ENCODE measurements around the gene PAXX.

PAXX gene

GRCh38 chr9:136985027-136985602, 7.1 kb upstream of the PAXX start:
- H3K4me1 ChIP-seq (ENCODE audit: control insufficient read depth, insufficient read depth, low read depth, low read length), result peaks cover 16% of the 10 kb centered on the region
- peak overlapping the region in 1 of 2 experiments; percentile 56 for H3K23ac ChIP-seq (ENCODE audit: low read length in 2 of 2)
- no peak overlapping the region for H2AFZ ChIP-seq (ENCODE audit: low read depth, low read length)
- WGBS, result 14% methylated on average over 44 of the region's 48 CpGs
- H3K9me3 ChIP-seq (ENCODE audit: control insufficient read depth, low read length), result no peaks in the 10 kb centered on the region
- no peak overlapping the region for H2BK15ac ChIP-seq (ENCODE audit: low read depth, poor library complexity, severe bottlenecking)
- no peak overlapping the region for H3K4me3 ChIP-seq (ENCODE audit: insufficient read depth in 1 of 2, low read depth in 1 of 2, low read length in 2 of 2)
- no peaks in the 10 kb centered on the region for H3K79me1 ChIP-seq (replicated peaks; ENCODE audit: low read length, poor library complexity, severe bottlenecking)
- no peak overlapping the region for H3K18ac ChIP-seq (ENCODE audit: low read depth in 1 of 2, low read length in 2 of 2)
- H2BK5ac ChIP-seq (ENCODE audit: low read depth, low read length, poor library complexity, severe bottlenecking), result no peak overlapping the region
- H3K27me3 ChIP-seq (ENCODE audit: control insufficient read depth in 1 of 2, insufficient read depth in 1 of 2, low read length in 2 of 2), result peaks cover 37 to 40% of the 10 kb centered on the region in 2 experiments
- no peak overlapping the region for H3K4ac ChIP-seq (ENCODE audit: low read depth in 1 of 2, low read length in 2 of 2)
- H2BK12ac ChIP-seq (ENCODE audit: low read length in 2 of 2), result no peak overlapping the region
- H4K91ac ChIP-seq (ENCODE audit: low read length), result no peak overlapping the region
- no peak overlapping the region for H4K8ac ChIP-seq (ENCODE audit: low read length)
- H2AK5ac ChIP-seq (ENCODE audit: low read length, severe bottlenecking), result no peak overlapping the region
- peak overlapping the region in 1 of 2 experiments; percentile 69 for H3K14ac ChIP-seq (ENCODE audit: low read length in 2 of 2)
- H3K27ac ChIP-seq (ENCODE audit: low read length, poor library complexity, severe bottlenecking), result no peak overlapping the region
- H3K4me2 ChIP-seq (ENCODE audit: low read length, poor library complexity, severe bottlenecking), result peak overlapping the region; percentile 26
- H3K36me3 ChIP-seq (ENCODE audit: control insufficient read depth in 1 of 2, insufficient read depth in 2 of 2, low read depth in 1 of 2, low read length in 2 of 2), result no peaks in the 10 kb centered on the region
- no peak for DNase-seq
- no peak overlapping the region for H3K9ac ChIP-seq (ENCODE audit: low read length)
- H2BK120ac ChIP-seq (ENCODE audit: low read depth, low read length), result no peak overlapping the region

- Histone ChIP-seq H3K14ac (ENCODE audit: low read length in 2 of 2) (no peak overlapping the region), H4K91ac (ENCODE audit: low read length) (no peak overlapping the region), H3K9ac (ENCODE audit: low read length) (no peak overlapping the region), H3K27ac (ENCODE audit: low read length, poor library complexity, severe bottlenecking) (no peak overlapping the region), H3K79me1 (replicated peaks; ENCODE audit: low read length, poor library complexity, severe bottlenecking) (no peaks in the 10 kb centered on the region), H2AFZ (ENCODE audit: low read depth, low read length) (no peak overlapping the region), H3K18ac (ENCODE audit: low read depth in 1 of 2, low read length in 2 of 2) (no peak overlapping the region), H3K23ac (ENCODE audit: low read length in 2 of 2) (no peak overlapping the region), H3K4ac (ENCODE audit: low read depth in 1 of 2, low read length in 2 of 2) (no peak overlapping the region), H3K36me3 (ENCODE audit: control insufficient read depth in 1 of 2, insufficient read depth in 2 of 2, low read depth in 1 of 2, low read length in 2 of 2) (no peaks in the 10 kb centered on the region), H3K9me3 (ENCODE audit: control insufficient read depth, low read length) (no peaks in the 10 kb centered on the region), H2BK5ac (ENCODE audit: low read depth, low read length, poor library complexity, severe bottlenecking) (no peak overlapping the region), H4K8ac (ENCODE audit: low read length) (no peak overlapping the region), H3K4me2 (ENCODE audit: low read length, poor library complexity, severe bottlenecking) (no peak overlapping the region), H2BK15ac (ENCODE audit: low read depth, poor library complexity, severe bottlenecking) (no peak overlapping the region), H3K27me3 (ENCODE audit: control insufficient read depth in 1 of 2, insufficient read depth in 1 of 2, low read length in 2 of 2) (peaks cover 37 to 40% of the 10 kb centered on the region in 2 experiments), H2AK5ac (ENCODE audit: low read length, severe bottlenecking) (no peak overlapping the region), H3K4me3 (ENCODE audit: insufficient read depth in 1 of 2, low read depth in 1 of 2, low read length in 2 of 2) (no peak overlapping the region), H2BK12ac (ENCODE audit: low read length in 2 of 2) (no peak overlapping the region), H2BK120ac (ENCODE audit: low read depth, low read length) (no peak overlapping the region), H3K4me1 (ENCODE audit: control insufficient read depth, insufficient read depth, low read depth, low read length) (peaks cover 16% of the 10 kb centered on the region)
- DNase-seq, result no peak
- WGBS, result 22% methylated on average over 30 of the region's 33 CpGs
Observed at GRCh38 chr9:136985853-136986252, 6.4 kb upstream of the PAXX start.

- Histone ChIP-seq H2BK12ac (ENCODE audit: low read length in 2 of 2) (peak overlapping the region in 1 of 2 experiments; percentile 41), H3K23ac (ENCODE audit: low read length in 2 of 2) (no peak overlapping the region), H3K27me3 (ENCODE audit: control insufficient read depth in 1 of 2, insufficient read depth in 1 of 2, low read length in 2 of 2) (peaks cover 21 to 27% of the 10 kb centered on the region in 2 experiments), H3K79me1 (replicated peaks; ENCODE audit: low read length, poor library complexity, severe bottlenecking) (peaks cover 12% of the 10 kb centered on the region), H3K27ac (ENCODE audit: low read length, poor library complexity, severe bottlenecking) (no peak overlapping the region), H2AK5ac (ENCODE audit: low read length, severe bottlenecking) (no peak overlapping the region), H3K18ac (ENCODE audit: low read depth in 1 of 2, low read length in 2 of 2) (no peak overlapping the region), H2AFZ (ENCODE audit: low read depth, low read length) (no peak overlapping the region), H3K9me3 (ENCODE audit: control insufficient read depth, low read length) (no peaks in the 10 kb centered on the region), H2BK120ac (ENCODE audit: low read depth, low read length) (no peak overlapping the region), H3K4ac (ENCODE audit: low read depth in 1 of 2, low read length in 2 of 2) (no peak overlapping the region), H3K9ac (ENCODE audit: low read length) (no peak overlapping the region), H3K4me2 (ENCODE audit: low read length, poor library complexity, severe bottlenecking) (no peak overlapping the region), H2BK5ac (ENCODE audit: low read depth, low read length, poor library complexity, severe bottlenecking) (no peak overlapping the region), H3K14ac (ENCODE audit: low read length in 2 of 2) (no peak overlapping the region), H4K8ac (ENCODE audit: low read length) (no peak overlapping the region), H3K36me3 (ENCODE audit: control insufficient read depth in 1 of 2, insufficient read depth in 2 of 2, low read depth in 1 of 2, low read length in 2 of 2) (peaks cover 0 to 7% of the 10 kb centered on the region in 2 experiments), H3K4me3 (ENCODE audit: insufficient read depth in 1 of 2, low read depth in 1 of 2, low read length in 2 of 2) (no peak overlapping the region), H2BK15ac (ENCODE audit: low read depth, poor library complexity, severe bottlenecking) (no peak overlapping the region), H3K4me1 (ENCODE audit: control insufficient read depth, insufficient read depth, low read depth, low read length) (peaks cover 29% of the 10 kb centered on the region), H4K91ac (ENCODE audit: low read length) (no peak overlapping the region)
- WGBS, result 97% methylated on average over 4 of the region's 4 CpGs
- no peak for DNase-seq
Observed at GRCh38 chr9:136988872-136989271, 3.4 kb upstream of the PAXX start.

- Histone ChIP-seq H2BK5ac (ENCODE audit: low read depth, low read length, poor library complexity, severe bottlenecking) (no peak overlapping the region), H3K9me3 (ENCODE audit: control insufficient read depth, low read length) (no peaks in the 10 kb centered on the region), H3K27ac (ENCODE audit: low read length, poor library complexity, severe bottlenecking) (no peak overlapping the region), H3K23ac (ENCODE audit: low read length in 2 of 2) (no peak overlapping the region), H3K36me3 (ENCODE audit: control insufficient read depth in 1 of 2, insufficient read depth in 2 of 2, low read depth in 1 of 2, low read length in 2 of 2) (peaks cover 0 to 22% of the 10 kb centered on the region in 2 experiments), H3K4me3 (ENCODE audit: insufficient read depth in 1 of 2, low read depth in 1 of 2, low read length in 2 of 2) (no peak overlapping the region), H3K18ac (ENCODE audit: low read depth in 1 of 2, low read length in 2 of 2) (no peak overlapping the region), H3K4ac (ENCODE audit: low read depth in 1 of 2, low read length in 2 of 2) (no peak overlapping the region), H3K4me1 (ENCODE audit: control insufficient read depth, insufficient read depth, low read depth, low read length) (peaks cover 22% of the 10 kb centered on the region), H2AFZ (ENCODE audit: low read depth, low read length) (no peak overlapping the region), H3K4me2 (ENCODE audit: low read length, poor library complexity, severe bottlenecking) (no peak overlapping the region), H3K27me3 (ENCODE audit: control insufficient read depth in 1 of 2, insufficient read depth in 1 of 2, low read length in 2 of 2) (peaks cover 7 to 12% of the 10 kb centered on the region in 2 experiments), H4K91ac (ENCODE audit: low read length) (no peak overlapping the region), H4K8ac (ENCODE audit: low read length) (no peak overlapping the region), H3K79me1 (replicated peaks; ENCODE audit: low read length, poor library complexity, severe bottlenecking) (peaks cover 15% of the 10 kb centered on the region), H3K14ac (ENCODE audit: low read length in 2 of 2) (no peak overlapping the region), H2BK15ac (ENCODE audit: low read depth, poor library complexity, severe bottlenecking) (no peak overlapping the region), H2AK5ac (ENCODE audit: low read length, severe bottlenecking) (no peak overlapping the region), H2BK120ac (ENCODE audit: low read depth, low read length) (no peak overlapping the region), H2BK12ac (ENCODE audit: low read length in 2 of 2) (no peak overlapping the region), H3K9ac (ENCODE audit: low read length) (no peak overlapping the region)
- DNase-seq, result no peak
- 95% methylated on average over 10 of the region's 10 CpGs for WGBS
Observed at GRCh38 chr9:136990242-136990911, 1.8 kb upstream of the PAXX start.

All from mesenchymal stem cell (in vitro differentiated cells and primary cell).